Central memory CD8-positive, alpha-beta T cell (primary cell): ENCODE data around the gene NUTM1.
A peak's percentile ranks its signal among the peaks of the same experiment; 100 is the strongest.

Experiments
- ATAC-seq: fragments of 150-1000 bp; cut with Tn5 transposase; replicated peaks from 2 replicates; pipeline ENCODE4 v1.10.0; 2022; ENCODE audit warnings: mild to moderate bottlenecking, moderate FRiP score, moderate number of reproducible peaks; ENCODE audit not compliant: poor library complexity, severe bottlenecking; ENCODE audit errors: extremely low read depth
- DNase-seq, 2 donors: peaks; one replicate each; pipeline ENCODE4 v3.0.0; 2021; ENCODE audit warnings: low spot score in 2 of 2
- H3K27ac Mint-ChIP-seq: one replicate; pipeline ENCODE4 v1.8.0; 2022; ENCODE audit warnings: low read depth, mild to moderate bottlenecking, moderate library complexity, mixed read lengths
- H3K27me3 Mint-ChIP-seq: one replicate; pipeline ENCODE4 v1.8.0; 2022; ENCODE audit warnings: mixed read lengths
- H3K36me3 Mint-ChIP-seq: one replicate; pipeline ENCODE4 v1.8.0; 2022; ENCODE audit warnings: mild to moderate bottlenecking, moderate library complexity, mixed read lengths; ENCODE audit not compliant: insufficient read depth
- H3K4me1 Mint-ChIP-seq: one replicate; pipeline ENCODE4 v1.8.0; 2022; ENCODE audit warnings: mixed read lengths
- H3K4me3 Mint-ChIP-seq: one replicate; pipeline ENCODE4 v1.8.0; 2022; ENCODE audit warnings: mild to moderate bottlenecking, moderate library complexity, mixed read lengths
- H3K9me3 Mint-ChIP-seq: one replicate; pipeline ENCODE4 v1.8.0; 2022; ENCODE audit warnings: mixed read lengths

NUTM1 gene

DNA sequence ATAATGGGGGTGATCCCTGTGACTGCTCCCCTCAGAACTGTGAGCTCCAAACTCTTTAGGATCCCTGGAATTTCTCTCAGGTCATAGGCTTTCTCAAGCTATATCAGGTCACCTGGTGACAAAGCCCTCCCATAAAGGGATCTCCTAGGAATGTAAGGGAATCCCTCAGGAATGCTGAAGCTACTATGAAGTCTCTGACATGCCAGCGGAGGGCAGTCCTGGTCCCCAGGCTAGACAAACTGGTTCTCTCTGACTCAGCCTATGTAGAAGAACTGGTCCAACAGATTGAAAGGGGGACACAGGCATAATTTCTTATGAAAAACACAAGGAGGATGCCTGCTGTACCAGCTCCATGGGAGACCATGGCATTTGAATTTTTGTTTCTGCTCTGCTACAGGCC, 17.2 kb downstream of the NUTM1 start:
- H3K4me3 Mint-ChIP-seq = no peak overlapping the region
- no peaks in the 10 kb centered on the region for H3K27me3 Mint-ChIP-seq
- no peaks in the 10 kb centered on the region for H3K9me3 Mint-ChIP-seq
- ATAC-seq (no peak), DNase-seq (no peak)
- peaks cover 13% of the 10 kb centered on the region for H3K4me1 Mint-ChIP-seq
- peaks cover 24% of the 10 kb centered on the region for H3K36me3 Mint-ChIP-seq
- no peak overlapping the region for H3K27ac Mint-ChIP-seq

DNA sequence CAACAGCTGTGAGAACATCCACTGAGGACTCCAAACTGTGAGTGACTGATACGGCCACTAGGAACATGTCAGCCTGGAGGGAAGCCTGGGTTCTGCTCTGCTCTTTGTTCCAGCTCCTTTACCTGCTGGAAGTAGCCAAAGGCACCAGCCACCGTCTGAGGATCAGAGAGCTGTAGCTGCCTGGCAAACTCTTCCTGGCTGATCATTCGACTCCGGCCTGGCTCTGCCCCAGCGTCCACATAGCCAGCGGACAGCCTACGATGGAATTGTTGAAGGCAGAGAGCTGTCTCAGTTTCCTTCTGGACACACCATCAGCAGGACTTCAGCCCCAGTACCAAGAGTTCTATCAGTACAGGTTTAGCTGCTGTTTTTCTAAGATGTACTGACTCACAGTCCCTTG, 18.2 kb downstream of the NUTM1 start:
- DNase-seq = no peak
- H3K4me1 Mint-ChIP-seq = peaks cover 23% of the 10 kb centered on the region
- ATAC-seq = no peak
- no peaks in the 10 kb centered on the region for H3K27me3 Mint-ChIP-seq
- H3K4me3 Mint-ChIP-seq = no peak overlapping the region
- no peaks in the 10 kb centered on the region for H3K9me3 Mint-ChIP-seq
- peak overlapping the region; percentile 70 for H3K27ac Mint-ChIP-seq
- peaks cover 23% of the 10 kb centered on the region for H3K36me3 Mint-ChIP-seq

- H3K27ac Mint-ChIP-seq = peak overlapping the region; percentile 70
- no peaks in the 10 kb centered on the region for H3K9me3 Mint-ChIP-seq
- peaks cover 30% of the 10 kb centered on the region for H3K4me1 Mint-ChIP-seq
- H3K4me3 Mint-ChIP-seq = no peak overlapping the region
- no peaks in the 10 kb centered on the region for H3K27me3 Mint-ChIP-seq
- peaks cover 24% of the 10 kb centered on the region for H3K36me3 Mint-ChIP-seq
- DNase-seq (no peak), ATAC-seq (no peak)
Measured at GRCh38 chr15:34362047-34362773, 19.1 kb downstream of the NUTM1 start.

DNA sequence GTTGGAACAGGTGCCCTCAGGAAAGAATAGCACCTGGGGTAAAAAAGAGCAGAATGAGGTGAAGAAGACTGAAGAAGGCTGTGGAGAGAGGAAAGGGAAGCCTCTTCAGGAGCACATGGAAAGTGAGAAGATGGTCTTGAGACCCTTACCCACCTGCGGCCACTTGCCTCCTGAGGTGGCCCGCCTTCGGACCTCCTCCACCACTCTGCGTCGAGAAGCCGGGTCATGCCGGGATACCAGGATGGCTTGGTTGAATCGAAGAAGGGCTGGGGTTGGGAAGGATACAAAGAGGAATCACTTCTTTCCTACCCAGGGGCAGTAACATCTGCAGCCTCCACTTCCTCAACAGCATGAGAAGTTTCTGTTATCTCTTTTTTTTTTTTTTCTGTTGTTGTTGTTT, 20.9 kb downstream of the NUTM1 start:
- peaks cover 18% of the 10 kb centered on the region for H3K36me3 Mint-ChIP-seq
- no peak overlapping the region for H3K4me3 Mint-ChIP-seq
- ATAC-seq (no peak), DNase-seq (no peak)
- H3K27ac Mint-ChIP-seq = no peak overlapping the region
- no peaks in the 10 kb centered on the region for H3K27me3 Mint-ChIP-seq
- peaks cover 38% of the 10 kb centered on the region for H3K4me1 Mint-ChIP-seq
- H3K9me3 Mint-ChIP-seq = no peaks in the 10 kb centered on the region

- ATAC-seq = no peak
- Mint-ChIP-seq H3K27me3 (no peaks in the 10 kb centered on the region), H3K9me3 (no peaks in the 10 kb centered on the region), H3K4me1 (peaks cover 38% of the 10 kb centered on the region), H3K4me3 (peak overlapping the region; percentile 98), H3K36me3 (peaks cover 14% of the 10 kb centered on the region), H3K27ac (peak overlapping the region; percentile 93)
- DNase-seq = no peak
Measured at GRCh38 chr15:34365091-34365825, 22.1 kb downstream of the NUTM1 start.

GRCh38 chr15:34365836-34366235, 22.7 kb downstream of the NUTM1 start:
- no peaks in the 10 kb centered on the region for H3K9me3 Mint-ChIP-seq
- peaks cover 38% of the 10 kb centered on the region for H3K4me1 Mint-ChIP-seq
- H3K27me3 Mint-ChIP-seq = no peaks in the 10 kb centered on the region
- DNase-seq (no peak), ATAC-seq (no peak)
- H3K4me3 Mint-ChIP-seq = peak overlapping the region; percentile 98
- H3K27ac Mint-ChIP-seq = peak overlapping the region; percentile 93
- H3K36me3 Mint-ChIP-seq = peaks cover 13% of the 10 kb centered on the region

DNA sequence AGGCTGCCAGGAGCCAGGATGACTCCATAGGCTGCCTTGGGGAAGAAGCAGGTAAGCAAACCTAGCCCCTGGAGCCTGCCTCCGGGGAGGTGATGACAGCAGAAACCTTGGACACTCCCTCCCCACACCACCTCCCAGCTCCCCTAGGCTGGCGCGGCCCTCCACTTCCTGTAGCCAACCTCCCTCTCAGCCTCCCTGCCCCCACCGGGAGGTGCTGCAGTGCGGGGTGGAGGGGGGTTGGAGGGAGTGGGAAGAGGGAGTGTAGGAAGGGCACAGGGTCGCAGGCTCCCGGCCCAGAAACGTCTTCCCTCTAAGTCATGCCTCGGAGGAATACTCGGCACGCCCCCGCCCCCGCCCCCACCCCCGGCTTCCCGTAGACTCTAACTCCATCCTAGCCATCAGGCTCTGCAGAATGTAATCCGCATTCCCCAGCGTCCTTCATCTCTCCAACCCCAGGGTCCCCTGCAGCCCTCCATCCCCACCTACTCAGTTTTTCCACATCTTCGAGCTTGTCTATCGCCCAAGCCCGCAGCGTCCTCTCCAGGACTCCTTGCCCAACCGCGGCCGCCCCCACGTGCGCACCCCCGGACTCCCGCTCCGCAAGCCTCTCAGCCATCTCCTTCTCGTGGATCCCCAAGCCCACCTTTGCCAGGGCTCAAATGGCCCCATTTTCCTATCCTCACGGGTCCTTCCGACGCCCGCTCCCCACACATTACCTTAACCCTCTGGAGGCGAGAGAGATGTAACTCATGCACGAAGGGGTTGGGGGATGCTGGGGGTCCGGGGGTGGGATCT, 23.4 kb downstream of the NUTM1 start:
- no peaks in the 10 kb centered on the region for H3K27me3 Mint-ChIP-seq
- DNase-seq (peak in 1 of 2 donors; percentile 12), ATAC-seq (no peak)
- H3K4me3 Mint-ChIP-seq = peak overlapping the region; percentile 98
- H3K4me1 Mint-ChIP-seq = peaks cover 38% of the 10 kb centered on the region
- H3K36me3 Mint-ChIP-seq = peaks cover 8% of the 10 kb centered on the region
- H3K9me3 Mint-ChIP-seq = no peaks in the 10 kb centered on the region
- peak overlapping the region; percentile 93 for H3K27ac Mint-ChIP-seq

DNA sequence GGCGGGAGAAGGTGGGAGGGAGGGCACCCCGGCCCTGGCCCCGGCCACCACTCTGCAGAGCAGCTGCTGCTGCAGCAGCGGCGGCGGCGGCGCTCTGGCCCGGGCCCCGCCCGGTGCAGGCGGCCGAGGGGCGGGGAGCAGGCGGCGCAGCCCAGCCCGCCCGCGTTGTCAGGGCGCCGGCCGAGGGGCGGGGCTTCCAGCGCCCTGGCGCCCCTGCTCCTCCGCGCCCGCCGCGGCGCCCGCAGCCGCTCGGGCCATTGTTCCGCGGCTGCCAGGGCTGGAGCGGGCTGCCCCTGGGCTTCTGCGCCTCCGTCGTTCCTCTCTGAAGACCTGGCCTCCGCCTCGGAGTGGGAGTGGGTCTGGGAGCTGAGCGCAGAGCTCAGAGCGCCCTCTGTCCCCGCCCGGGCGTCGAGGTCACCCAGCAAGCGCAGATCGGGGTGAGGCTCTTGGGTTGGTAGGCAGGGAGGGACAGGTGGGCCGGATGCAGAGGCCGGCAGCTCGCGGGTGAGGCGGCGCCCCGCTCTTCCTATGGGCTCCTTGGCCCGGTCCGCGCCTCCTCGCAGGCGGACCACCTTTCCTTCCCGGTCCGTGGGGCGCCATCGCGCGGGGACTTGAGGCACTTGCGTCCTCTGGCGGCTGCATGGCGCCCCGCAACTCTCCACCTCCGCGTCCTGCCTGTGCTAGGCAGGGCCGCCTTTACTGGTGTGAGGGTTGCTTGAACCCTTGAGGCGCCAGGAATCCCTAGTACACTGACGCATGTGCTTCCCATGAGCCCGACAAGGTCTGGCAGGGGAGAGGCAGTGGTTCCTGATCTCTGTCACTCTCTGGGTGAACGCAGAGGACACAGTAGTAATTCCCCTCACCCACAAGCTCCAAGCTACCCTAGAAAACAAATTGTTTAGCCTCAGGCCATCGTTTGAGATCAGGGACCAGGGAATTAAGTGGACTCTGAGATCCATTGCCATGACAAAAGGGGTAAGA, 24.3 kb downstream of the NUTM1 start, which contains the start of gene LPCAT4:
LPCAT4 (minus strand) TSS at position 96 of the 981 bp plus-strand sequence. CDS start 96 bp downstream, outside the sequence.
- no peaks in the 10 kb centered on the region for H3K27me3 Mint-ChIP-seq
- H3K4me3 Mint-ChIP-seq = peak within 1 kb of the TSS; percentile 98
- peaks cover 6% of the 10 kb centered on the region for H3K36me3 Mint-ChIP-seq

DNA sequence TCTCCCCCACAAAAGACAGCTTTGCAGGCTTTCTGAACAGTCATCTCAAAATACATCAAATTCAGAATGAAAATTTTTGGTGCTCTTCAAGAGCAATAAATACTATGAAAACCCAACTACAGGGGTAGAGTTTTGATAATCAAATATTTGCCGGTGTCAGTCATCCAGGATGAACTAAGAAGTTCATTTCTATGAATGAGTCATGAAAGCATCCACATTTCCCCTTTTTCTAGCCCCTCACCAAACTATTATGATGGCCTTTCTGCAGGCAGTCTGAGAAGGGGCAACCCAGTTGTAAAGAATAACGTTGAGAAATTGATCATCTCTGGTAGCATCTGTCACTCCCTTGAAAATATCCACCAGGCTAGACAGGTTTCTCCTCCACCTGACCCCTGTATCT, 27.0 kb downstream of the NUTM1 start:
- H3K4me3 Mint-ChIP-seq = no peak overlapping the region
- H3K9me3 Mint-ChIP-seq = no peaks in the 10 kb centered on the region
- H3K27me3 Mint-ChIP-seq = no peaks in the 10 kb centered on the region
- H3K4me1 Mint-ChIP-seq = peaks cover 27% of the 10 kb centered on the region
- H3K27ac Mint-ChIP-seq = no peak overlapping the region
- DNase-seq (no peak), ATAC-seq (no peak)
- H3K36me3 Mint-ChIP-seq = peaks cover 4% of the 10 kb centered on the region

More for the DNA sequence above, 24.3 kb downstream of the NUTM1 start, which contains the start of gene LPCAT4:
- Mint-ChIP-seq H3K4me1 (peaks cover 38% of the 10 kb centered on the region), H3K27ac (peak within 1 kb of the TSS; percentile 93), H3K9me3 (no peaks in the 10 kb centered on the region)
- ATAC-seq (peak; percentile 86), DNase-seq (peak; percentile 81 to 84)

GRCh38 chr15:34370643-34371042, 27.5 kb downstream of the NUTM1 start:
- Mint-ChIP-seq H3K36me3 (peaks cover 4% of the 10 kb centered on the region), H3K27me3 (no peaks in the 10 kb centered on the region), H3K9me3 (no peaks in the 10 kb centered on the region), H3K27ac (no peak overlapping the region), H3K4me1 (peaks cover 21% of the 10 kb centered on the region), H3K4me3 (no peak overlapping the region)
- ATAC-seq (no peak), DNase-seq (no peak)

- no peak for ATAC-seq
- no peak overlapping the region for H3K27ac Mint-ChIP-seq
- DNase-seq = no peak
- no peaks in the 10 kb centered on the region for H3K9me3 Mint-ChIP-seq
- no peaks in the 10 kb centered on the region for H3K4me1 Mint-ChIP-seq
- H3K4me3 Mint-ChIP-seq = no peak overlapping the region
- no peaks in the 10 kb centered on the region for H3K36me3 Mint-ChIP-seq
- H3K27me3 Mint-ChIP-seq = no peaks in the 10 kb centered on the region
Measured at GRCh38 chr15:34373951-34374350, 30.8 kb downstream of the NUTM1 start.
